CD4-positive, alpha-beta T cell treated with Interleukin-4 for 4 hours (primary cell): ENCODE data around the gene ATG4D.
A peak's percentile ranks its signal among the peaks of the same experiment; 100 is the strongest.

ENCODE experiments used
- DNase-seq: peaks from one replicate; pipeline ENCODE4 v3.0.0-alpha.2; 2020

ATG4D gene

GRCh38 chr19:10543420-10544241 is at the start of gene ATG4D:
Gene ATG4D, plus strand, starts transcription at chr19:10543904. Its CDS starts 187 bp downstream, at chr19:10544091.
- peak; percentile 73 for DNase-seq

GRCh38 chr19:10497371-10497770 is 46.3 kb upstream of the ATG4D start:
- DNase-seq = no peak

- no peak for DNase-seq
Measured at GRCh38 chr19:10499550-10500246, 44.0 kb upstream of the ATG4D start.

GRCh38 chr19:10500247-10500592 is 43.5 kb upstream of the ATG4D start:
- DNase-seq = no peak

- no peak for DNase-seq
Measured at GRCh38 chr19:10501971-10502523, 41.7 kb upstream of the ATG4D start.

GRCh38 chr19:10502524-10503001 is 41.1 kb upstream of the ATG4D start:
- DNase-seq = peak; percentile 91

GRCh38 chr19:10503002-10503789 is 40.5 kb upstream of the ATG4D start, which contains the start of gene KEAP1:
Gene KEAP1, minus strand, starts transcription at chr19:10503356. Its CDS starts 3,323 bp downstream, at chr19:10500033.
- no peak for DNase-seq

GRCh38 chr19:10505583-10506229 is 38.0 kb upstream of the ATG4D start:
- peak; percentile 80 for DNase-seq

- no peak for DNase-seq
Measured at GRCh38 chr19:10508036-10508435, 35.7 kb upstream of the ATG4D start.

GRCh38 chr19:10508707-10509106 is 35.0 kb upstream of the ATG4D start:
- DNase-seq = peak; percentile 45

- DNase-seq = peak; percentile 49
Measured at GRCh38 chr19:10510301-10510802, 33.4 kb upstream of the ATG4D start.

GRCh38 chr19:10513223-10513622 is 30.5 kb upstream of the ATG4D start:
- no peak for DNase-seq

GRCh38 chr19:10514211-10515145 is 29.2 kb upstream of the ATG4D start:
- DNase-seq = no peak

- peak; percentile 66 for DNase-seq
Measured at GRCh38 chr19:10516064-10516385, 27.7 kb upstream of the ATG4D start.

- no peak for DNase-seq
Measured at GRCh38 chr19:10516671-10517286, 26.9 kb upstream of the ATG4D start.

GRCh38 chr19:10517361-10517759 is 26.3 kb upstream of the ATG4D start, which contains the start of gene S1PR5:
Gene S1PR5, minus strand, starts transcription at chr19:10517447. Its CDS starts 2,436 bp downstream, at chr19:10515011.
- DNase-seq = no peak

GRCh38 chr19:10517760-10518443 is 25.8 kb upstream of the ATG4D start:
- DNase-seq = peak; percentile 41

- DNase-seq = peak; percentile 43
Measured at GRCh38 chr19:10518444-10519361, 25.0 kb upstream of the ATG4D start.

GRCh38 chr19:10519421-10519820 is 24.3 kb upstream of the ATG4D start:
- no peak for DNase-seq
